ENCODE data around the gene INPP5D. TPM values are rescaled to one million over a fixed set of nuclear protein-coding genes. Genes with fewer than 3 reads are reported as not detected.

The INPP5D gene
- total and polyA plus RNA-seq, 4 donors = 11.4 to 22.6 (median 17.4) TPM

DNA sequence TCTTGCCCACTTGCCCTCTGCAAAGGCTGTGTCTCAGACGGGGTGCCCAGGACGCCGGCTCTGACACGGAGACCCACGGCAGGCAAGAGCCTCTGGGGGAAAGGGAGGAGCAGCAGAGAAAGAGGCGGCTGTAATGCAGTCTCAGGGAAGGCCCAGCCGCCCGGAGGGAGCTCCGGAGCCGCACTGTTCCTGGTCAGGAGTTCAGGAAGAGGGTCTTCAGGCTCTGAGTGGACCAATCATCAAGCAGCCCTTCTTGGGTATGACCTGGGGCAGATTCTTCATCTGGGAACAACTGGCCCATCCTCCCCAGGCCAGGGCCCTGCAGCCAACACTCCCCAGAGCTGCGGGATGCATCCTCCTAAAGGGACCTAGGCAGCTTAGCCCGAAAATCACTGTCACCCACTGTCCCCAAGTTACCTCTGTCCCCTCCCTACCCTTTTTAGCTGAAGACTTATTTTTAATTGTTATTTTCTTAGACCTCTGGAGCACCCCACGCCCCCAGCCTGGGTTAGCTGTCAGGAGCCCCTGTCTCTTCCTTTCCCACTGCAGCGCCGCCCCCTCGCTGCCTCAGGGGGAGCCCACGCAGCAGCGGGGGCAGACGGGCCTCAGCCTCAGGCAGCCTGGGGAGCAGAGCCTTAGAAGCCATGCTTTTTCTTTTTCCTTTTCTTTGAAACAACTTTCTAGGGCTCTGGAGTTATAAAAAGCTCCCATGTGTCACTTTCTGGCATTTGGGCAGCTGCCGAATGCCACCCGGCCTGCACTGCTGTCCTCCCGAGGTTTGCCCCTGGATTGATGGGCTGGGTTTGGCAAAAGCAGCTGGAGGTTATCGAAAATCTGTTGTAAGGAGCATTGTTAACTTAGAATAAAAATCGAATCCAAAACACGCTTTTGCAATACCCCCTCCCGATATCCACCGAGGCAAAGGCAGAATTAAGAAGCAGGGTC is 28.3 kb upstream of the INPP5D start:
- Histone ChIP-seq H3K4me3 (ENCODE audit: low read depth, low read length) (no peak overlapping the region), H3K27me3 (ENCODE audit: control insufficient read depth, insufficient read depth, low read length) (no peaks in the 10 kb centered on the region), H3K9me3 (ENCODE audit: control insufficient read depth, insufficient read depth, low read length) (no peaks in the 10 kb centered on the region), H3K27ac (ENCODE audit: low read depth, low read length) (no peak overlapping the region), H3K4me1 (ENCODE audit: control insufficient read depth, insufficient read depth, low read length) (peaks cover 15% of the 10 kb centered on the region), H3K36me3 (ENCODE audit: control insufficient read depth, insufficient read depth, low read length) (no peaks in the 10 kb centered on the region)
- no peak for DNase-seq (ENCODE audit: low read depth in 4 of 6, low spot score in 6 of 6)
- 50% methylated on average over 17 of the region's 27 CpGs for WGBS (ENCODE audit: insufficient coverage)

- H3K9me3 ChIP-seq (ENCODE audit: control insufficient read depth, insufficient read depth, low read length) = peaks cover 2% of the 10 kb centered on the region
- H3K27me3 ChIP-seq (ENCODE audit: control insufficient read depth, insufficient read depth, low read length) = no peaks in the 10 kb centered on the region
- no peak within 1 kb of the TSS for H3K4me3 ChIP-seq (ENCODE audit: low read depth, low read length)
- WGBS (ENCODE audit: insufficient coverage) = 92% methylated on average over 12 of the region's 13 CpGs
- peaks cover 15% of the 10 kb centered on the region for H3K4me1 ChIP-seq (ENCODE audit: control insufficient read depth, insufficient read depth, low read length)
- no peak within 1 kb of the TSS for H3K27ac ChIP-seq (ENCODE audit: low read depth, low read length)
- no peak for DNase-seq (ENCODE audit: low read depth in 4 of 6, low spot score in 6 of 6)
- H3K36me3 ChIP-seq (ENCODE audit: control insufficient read depth, insufficient read depth, low read length) = no peaks in the 10 kb centered on the region
Measured at GRCh38 chr2:233032551-233033320, 27.4 kb upstream of the INPP5D start, which contains the start of gene NEU2. NEU2 (plus strand) TSS chr2:233032672; CDS start chr2:233032672, 0 bp downstream.

DNA sequence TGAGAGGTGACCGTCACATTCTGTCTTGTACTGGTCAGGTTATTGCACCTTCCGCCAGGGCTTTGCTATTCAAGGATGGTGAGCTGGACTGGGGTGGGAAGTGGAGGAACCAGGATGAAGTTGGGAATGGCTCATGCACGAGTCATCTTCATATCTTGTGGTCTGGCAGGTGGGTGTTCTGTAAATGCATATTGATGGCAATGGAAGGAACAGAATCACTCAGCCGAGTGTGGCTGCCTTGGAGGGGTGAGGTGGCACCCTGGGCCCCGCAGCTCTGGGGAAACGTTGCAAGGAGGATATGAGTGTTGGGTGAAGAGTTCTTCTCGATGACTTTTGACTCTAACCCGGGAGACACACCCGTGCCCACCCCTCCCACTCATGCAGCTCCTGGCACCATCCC is 26.5 kb upstream of the INPP5D start:
- no peak overlapping the region for H3K27ac ChIP-seq (ENCODE audit: low read depth, low read length)

GRCh38 chr2:233034091-233034882 is 25.9 kb upstream of the INPP5D start:
- 97% methylated on average over 35 of the region's 37 CpGs for WGBS (ENCODE audit: insufficient coverage)
- H3K36me3 ChIP-seq (ENCODE audit: control insufficient read depth, insufficient read depth, low read length) = no peaks in the 10 kb centered on the region
- peaks cover 15% of the 10 kb centered on the region for H3K4me1 ChIP-seq (ENCODE audit: control insufficient read depth, insufficient read depth, low read length)
- no peak overlapping the region for H3K27ac ChIP-seq (ENCODE audit: low read depth, low read length)
- no peak for DNase-seq (ENCODE audit: low read depth in 4 of 6, low spot score in 6 of 6)
- H3K9me3 ChIP-seq (ENCODE audit: control insufficient read depth, insufficient read depth, low read length) = peaks cover 2% of the 10 kb centered on the region
- no peak overlapping the region for H3K4me3 ChIP-seq (ENCODE audit: low read depth, low read length)
- H3K27me3 ChIP-seq (ENCODE audit: control insufficient read depth, insufficient read depth, low read length) = no peaks in the 10 kb centered on the region

More for the DNA sequence above, 26.5 kb upstream of the INPP5D start:
- no peaks in the 10 kb centered on the region for H3K36me3 ChIP-seq (ENCODE audit: control insufficient read depth, insufficient read depth, low read length)
- DNase-seq (ENCODE audit: low read depth in 4 of 6, low spot score in 6 of 6) = no peak
- peaks cover 2% of the 10 kb centered on the region for H3K9me3 ChIP-seq (ENCODE audit: control insufficient read depth, insufficient read depth, low read length)
- no peak overlapping the region for H3K4me3 ChIP-seq (ENCODE audit: low read depth, low read length)
- 99% methylated on average over 6 of the region's 9 CpGs for WGBS (ENCODE audit: insufficient coverage)
- H3K27me3 ChIP-seq (ENCODE audit: control insufficient read depth, insufficient read depth, low read length) = no peaks in the 10 kb centered on the region
- peaks cover 15% of the 10 kb centered on the region for H3K4me1 ChIP-seq (ENCODE audit: control insufficient read depth, insufficient read depth, low read length)

- Histone ChIP-seq H3K4me1 (ENCODE audit: control insufficient read depth, insufficient read depth, low read length) (peaks cover 15% of the 10 kb centered on the region), H3K27me3 (ENCODE audit: control insufficient read depth, insufficient read depth, low read length) (no peaks in the 10 kb centered on the region), H3K27ac (ENCODE audit: low read depth, low read length) (no peak overlapping the region), H3K4me3 (ENCODE audit: low read depth, low read length) (no peak overlapping the region), H3K9me3 (ENCODE audit: control insufficient read depth, insufficient read depth, low read length) (peaks cover 2% of the 10 kb centered on the region), H3K36me3 (ENCODE audit: control insufficient read depth, insufficient read depth, low read length) (no peaks in the 10 kb centered on the region)
- DNase-seq (ENCODE audit: low read depth in 4 of 6, low spot score in 6 of 6) = no peak
- 96% methylated on average over 23 of the region's 23 CpGs for WGBS (ENCODE audit: insufficient coverage)
Measured at GRCh38 chr2:233035426-233036161, 24.5 kb upstream of the INPP5D start.

- no peak overlapping the region for H3K27ac ChIP-seq (ENCODE audit: low read depth, low read length)
- no peak overlapping the region for H3K4me3 ChIP-seq (ENCODE audit: low read depth, low read length)
- no peaks in the 10 kb centered on the region for H3K36me3 ChIP-seq (ENCODE audit: control insufficient read depth, insufficient read depth, low read length)
- peaks cover 14% of the 10 kb centered on the region for H3K4me1 ChIP-seq (ENCODE audit: control insufficient read depth, insufficient read depth, low read length)
- no peak for DNase-seq (ENCODE audit: low read depth in 4 of 6, low spot score in 6 of 6)
- H3K27me3 ChIP-seq (ENCODE audit: control insufficient read depth, insufficient read depth, low read length) = no peaks in the 10 kb centered on the region
- peaks cover 2% of the 10 kb centered on the region for H3K9me3 ChIP-seq (ENCODE audit: control insufficient read depth, insufficient read depth, low read length)
- 69% methylated on average over 12 of the region's 12 CpGs for WGBS (ENCODE audit: insufficient coverage)
Measured at GRCh38 chr2:233036162-233036838, 23.8 kb upstream of the INPP5D start.

GRCh38 chr2:233037078-233037477 is 23.1 kb upstream of the INPP5D start:
- no peak for DNase-seq (ENCODE audit: low read depth in 4 of 6, low spot score in 6 of 6)
- Histone ChIP-seq H3K36me3 (ENCODE audit: control insufficient read depth, insufficient read depth, low read length) (no peaks in the 10 kb centered on the region), H3K27me3 (ENCODE audit: control insufficient read depth, insufficient read depth, low read length) (no peaks in the 10 kb centered on the region), H3K9me3 (ENCODE audit: control insufficient read depth, insufficient read depth, low read length) (peaks cover 2% of the 10 kb centered on the region), H3K4me3 (ENCODE audit: low read depth, low read length) (no peak overlapping the region), H3K4me1 (ENCODE audit: control insufficient read depth, insufficient read depth, low read length) (peaks cover 7% of the 10 kb centered on the region), H3K27ac (ENCODE audit: low read depth, low read length) (no peak overlapping the region)
- WGBS (ENCODE audit: insufficient coverage) = no CpG with 5 or more reads among the region's 2 CpGs

DNA sequence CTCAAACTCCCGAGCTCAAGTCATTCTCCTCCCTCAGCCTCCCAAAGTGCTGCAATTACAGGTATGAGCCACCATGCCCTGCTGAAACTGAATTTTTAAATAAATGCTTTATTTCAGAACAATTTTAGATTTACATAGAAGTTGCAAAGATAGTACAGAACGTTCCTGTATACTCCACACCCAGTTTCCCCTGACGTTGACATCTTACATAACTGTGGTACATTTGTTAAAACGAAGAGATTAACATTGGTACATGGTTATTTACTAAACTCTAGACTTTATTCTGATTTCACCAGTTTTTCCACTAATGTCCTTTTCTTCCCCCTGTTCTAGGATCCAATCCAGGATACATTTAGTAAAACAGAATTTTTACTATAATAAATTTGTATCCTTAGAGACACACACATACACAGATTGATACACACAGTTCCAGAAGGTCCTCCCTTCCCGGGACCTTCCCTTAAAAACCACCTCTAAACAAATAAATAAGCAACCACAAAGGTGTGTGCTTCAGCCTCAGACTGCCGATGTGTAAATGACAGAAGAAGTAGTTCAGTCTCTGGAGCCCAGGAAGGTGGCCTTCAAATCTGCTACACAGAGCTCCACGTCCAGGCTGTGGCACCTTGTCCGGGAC is 20.8 kb upstream of the INPP5D start:
- H3K9me3 ChIP-seq (ENCODE audit: control insufficient read depth, insufficient read depth, low read length) = peaks cover 2% of the 10 kb centered on the region
- no peak overlapping the region for H3K27ac ChIP-seq (ENCODE audit: low read depth, low read length)
- WGBS (ENCODE audit: insufficient coverage) = 95% methylated on average over 4 of the region's 8 CpGs
- H3K4me3 ChIP-seq (ENCODE audit: low read depth, low read length) = no peak overlapping the region
- H3K36me3 ChIP-seq (ENCODE audit: control insufficient read depth, insufficient read depth, low read length) = no peaks in the 10 kb centered on the region
- no peaks in the 10 kb centered on the region for H3K4me1 ChIP-seq (ENCODE audit: control insufficient read depth, insufficient read depth, low read length)
- no peak for DNase-seq (ENCODE audit: low read depth in 4 of 6, low spot score in 6 of 6)
- H3K27me3 ChIP-seq (ENCODE audit: control insufficient read depth, insufficient read depth, low read length) = no peaks in the 10 kb centered on the region
